GM21367 (cell line): ENCODE results near the gene TEKTIP1.
"Not testable (repeated sequence)": the region's sequence is repeated elsewhere in the genome, so short reads cannot be mapped to it uniquely, and the experiment has no call there.

Experiments used
- ATAC-seq: cut with Tn5 transposase; IDR thresholded peaks from one replicate; pipeline ENCODE4 v1.9.1; 2021; ENCODE audit not compliant: unreplicated experiment

TEKTIP1 gene

DNA sequence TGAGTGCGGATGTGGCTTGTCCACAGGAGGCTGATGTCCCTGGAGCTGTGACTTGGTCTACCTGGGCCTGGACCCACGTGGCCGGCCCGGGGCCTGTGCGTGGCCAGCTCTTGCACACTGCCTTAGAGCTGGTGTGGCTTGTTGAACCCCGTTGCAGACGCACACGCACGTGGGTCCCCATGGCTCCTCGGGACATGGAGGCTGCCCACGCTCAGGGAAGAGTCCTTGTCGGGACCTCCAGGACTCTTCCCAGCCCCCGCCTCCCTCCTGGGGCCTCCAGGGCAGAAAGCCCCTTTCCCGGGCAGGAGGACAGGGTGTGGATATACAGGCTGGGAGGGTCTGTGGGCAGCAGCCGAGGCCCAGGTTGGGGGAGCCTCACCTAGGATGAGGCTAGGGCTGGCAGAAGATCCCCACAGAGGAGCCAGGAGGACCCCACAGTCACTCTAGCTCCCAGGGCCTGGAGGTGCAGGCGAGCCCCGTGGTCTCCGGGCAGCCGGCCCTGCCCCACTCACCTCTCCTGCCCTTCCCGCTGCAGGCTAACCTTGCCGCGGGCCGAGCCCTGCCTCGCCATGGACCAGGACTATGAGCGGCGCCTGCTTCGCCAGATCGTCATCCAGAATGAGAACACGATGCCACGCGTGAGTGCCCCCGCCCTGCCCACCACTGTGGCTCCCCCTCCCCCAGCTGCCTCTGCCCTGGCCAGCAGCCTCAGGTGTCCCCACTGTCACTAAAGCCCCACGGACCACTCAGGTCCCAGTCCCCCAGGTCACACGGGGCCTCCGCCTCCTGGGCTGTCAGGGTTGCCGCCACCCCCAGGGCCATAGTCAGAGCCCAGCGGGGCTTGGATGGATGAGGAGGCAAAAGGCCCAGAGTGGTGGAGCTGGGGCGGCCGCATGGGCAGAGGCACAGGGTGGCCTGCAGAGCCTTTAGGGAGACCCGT is 16.3 kb upstream of the TEKTIP1 start:
- ATAC-seq, result no peak

DNA sequence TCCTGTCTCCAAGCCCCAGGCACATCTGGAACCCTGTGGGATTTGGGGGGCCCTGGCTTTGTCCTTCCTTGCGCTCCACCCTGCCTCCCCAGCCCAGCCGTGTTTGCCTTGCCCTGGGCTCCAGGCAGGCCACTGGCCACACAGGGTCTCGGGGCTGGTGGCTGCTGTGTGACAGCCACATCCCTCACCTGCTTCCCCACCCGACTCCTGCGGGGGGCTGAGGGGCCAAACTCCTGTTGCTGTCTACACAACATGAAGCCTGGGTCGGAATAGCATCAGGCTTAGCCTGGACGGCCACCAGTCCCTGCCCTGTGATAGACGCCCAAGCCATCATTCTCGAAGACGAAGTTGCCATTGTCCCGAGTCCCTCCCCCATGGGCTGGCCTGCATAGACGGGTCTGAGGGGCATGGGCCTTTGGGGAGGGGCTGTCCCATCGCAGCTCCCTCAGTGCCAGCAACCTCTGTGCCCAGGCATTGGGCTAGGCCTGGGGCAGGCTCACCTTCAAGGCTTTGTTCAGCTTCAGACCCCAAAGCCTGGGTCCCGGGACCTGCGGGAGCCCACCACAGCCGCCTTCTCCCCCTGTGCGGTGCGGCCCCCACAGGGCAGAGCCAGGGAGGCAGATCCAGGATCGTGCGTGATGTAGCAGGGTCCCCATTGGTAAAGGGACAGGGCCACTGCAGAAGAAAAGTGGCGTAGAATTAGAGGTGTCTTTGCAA is 15.5 kb upstream of the TEKTIP1 start:
- no peak for ATAC-seq

- ATAC-seq, result no peak
Measured at GRCh38 chr19:3524078-3524842, 14.7 kb upstream of the TEKTIP1 start.

- ATAC-seq, result no peak
Measured at GRCh38 chr19:3524904-3525451, 14.0 kb upstream of the TEKTIP1 start.

DNA sequence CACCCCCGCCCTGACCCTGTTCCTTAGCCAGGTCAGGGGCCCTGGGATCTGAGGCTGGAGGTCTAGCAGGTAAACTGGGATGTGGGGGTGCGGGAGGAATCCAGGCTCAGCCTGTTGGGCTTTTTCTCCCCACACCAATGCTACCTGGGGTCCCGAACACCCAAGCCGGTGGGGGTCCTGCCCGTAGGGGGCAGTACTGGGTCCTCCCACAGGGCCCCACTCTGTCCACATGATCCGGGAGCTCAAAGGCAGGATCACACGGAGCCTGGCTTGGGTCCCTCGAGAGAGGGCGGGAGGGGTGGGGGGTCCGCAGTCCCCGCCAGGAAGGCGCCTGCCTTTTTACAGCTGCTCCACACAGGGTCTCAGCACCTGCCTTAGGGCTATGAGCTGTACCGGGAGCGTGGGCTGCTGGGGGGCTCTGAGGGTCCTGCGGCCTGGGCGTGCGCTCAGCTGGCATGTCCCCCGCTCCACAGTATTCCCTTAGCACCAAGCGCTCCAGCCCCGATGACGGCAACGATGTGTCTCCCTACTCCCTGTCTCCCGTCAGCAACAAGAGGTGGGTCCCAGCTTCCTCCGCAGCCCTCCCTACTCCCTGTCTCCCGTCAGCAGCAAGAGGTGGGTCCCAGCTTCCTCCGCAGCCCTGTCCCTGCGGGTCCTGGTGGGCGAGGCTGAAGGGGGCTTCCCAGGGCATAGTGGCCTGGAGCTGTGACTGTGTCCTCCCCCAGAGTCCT is 12.3 kb upstream of the TEKTIP1 start:
- ATAC-seq, result no peak

DNA sequence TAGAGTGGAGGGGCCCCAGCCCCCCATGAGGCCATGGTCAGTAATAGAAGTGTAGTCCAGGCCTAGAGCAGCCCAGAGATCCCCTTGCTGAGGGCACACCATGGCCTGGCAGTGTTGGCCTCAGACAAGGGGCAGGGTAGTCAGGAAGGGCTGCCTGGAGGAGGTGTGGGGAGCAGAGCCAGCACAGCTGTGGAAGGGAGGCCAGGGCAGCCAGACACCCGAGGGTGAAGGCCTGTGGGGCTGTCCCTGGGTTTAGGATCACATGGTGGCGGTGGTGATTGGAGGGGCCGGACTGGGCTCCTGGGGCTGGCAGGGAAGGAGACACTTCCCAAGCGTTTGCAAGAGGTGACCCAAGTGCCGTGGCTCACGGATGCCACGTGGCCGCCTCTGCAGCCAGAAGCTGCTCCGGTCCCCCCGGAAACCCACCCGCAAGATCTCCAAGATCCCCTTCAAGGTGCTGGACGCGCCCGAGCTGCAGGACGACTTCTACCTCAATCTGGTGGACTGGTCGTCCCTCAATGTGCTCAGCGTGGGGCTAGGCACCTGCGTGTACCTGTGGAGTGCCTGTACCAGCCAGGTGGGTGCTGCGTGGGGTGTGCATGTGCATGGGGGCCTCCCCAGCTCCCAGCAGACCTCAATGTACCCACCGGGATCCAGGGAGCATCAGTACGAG is 11.6 kb upstream of the TEKTIP1 start:
- no peak for ATAC-seq

- no peak for ATAC-seq
Measured at GRCh38 chr19:3528080-3528479, 10.9 kb upstream of the TEKTIP1 start.

DNA sequence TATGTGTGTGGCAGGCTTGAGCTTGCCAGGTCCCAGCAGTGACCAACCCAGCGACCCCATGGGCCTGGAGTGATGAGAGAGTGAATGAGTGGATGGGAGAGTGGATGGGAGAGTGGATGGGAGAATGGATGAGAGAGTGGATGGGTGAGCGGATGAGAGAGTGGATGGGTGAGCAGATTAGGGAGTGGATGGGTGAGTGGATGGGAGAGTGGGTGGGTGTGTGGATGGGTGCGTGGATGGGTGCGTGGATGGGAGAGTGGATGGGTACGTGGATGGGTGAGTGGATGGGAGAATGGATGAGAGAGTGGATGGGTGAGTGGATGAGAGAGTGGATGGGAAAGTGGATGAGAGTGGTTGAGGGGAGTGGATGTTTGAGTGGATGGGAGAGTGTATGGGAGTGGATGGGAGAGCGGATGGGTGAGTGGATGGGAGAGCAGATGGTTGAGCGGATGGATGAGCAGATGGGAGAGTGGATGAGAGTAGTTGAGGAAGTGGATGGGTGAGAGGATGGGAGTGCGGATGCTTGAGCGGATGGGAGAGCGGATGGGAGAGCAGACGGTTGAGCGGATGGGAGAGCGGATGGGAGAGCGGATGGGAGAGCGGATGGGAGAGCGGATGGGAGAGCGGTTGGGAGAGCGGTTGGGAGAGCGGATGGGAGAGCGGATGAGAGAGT is 10.3 kb upstream of the TEKTIP1 start:
- no peak for ATAC-seq

DNA sequence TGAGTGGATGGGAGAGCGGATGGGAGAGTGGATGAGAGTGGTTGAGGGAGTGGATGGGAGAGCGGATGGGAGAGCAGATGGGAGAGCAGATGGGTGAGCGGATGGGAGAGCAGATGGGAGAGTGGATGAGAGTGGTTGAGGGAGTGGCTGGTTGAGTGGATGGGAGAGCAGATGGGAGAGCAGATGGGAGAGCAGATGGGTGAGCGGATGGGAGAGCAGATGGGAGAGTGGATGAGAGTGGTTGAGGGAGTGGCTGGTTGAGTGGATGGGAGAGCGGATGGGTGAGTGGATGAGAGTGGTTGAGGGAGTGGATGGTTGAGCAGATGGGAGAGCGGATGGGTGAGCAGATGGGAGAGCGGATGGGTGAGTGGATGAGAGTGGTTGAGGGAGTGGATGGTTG is 9.7 kb upstream of the TEKTIP1 start:
- not testable (repeated sequence) for ATAC-seq

- no peak for ATAC-seq
Measured at GRCh38 chr19:3530389-3530788, 8.6 kb upstream of the TEKTIP1 start.

DNA sequence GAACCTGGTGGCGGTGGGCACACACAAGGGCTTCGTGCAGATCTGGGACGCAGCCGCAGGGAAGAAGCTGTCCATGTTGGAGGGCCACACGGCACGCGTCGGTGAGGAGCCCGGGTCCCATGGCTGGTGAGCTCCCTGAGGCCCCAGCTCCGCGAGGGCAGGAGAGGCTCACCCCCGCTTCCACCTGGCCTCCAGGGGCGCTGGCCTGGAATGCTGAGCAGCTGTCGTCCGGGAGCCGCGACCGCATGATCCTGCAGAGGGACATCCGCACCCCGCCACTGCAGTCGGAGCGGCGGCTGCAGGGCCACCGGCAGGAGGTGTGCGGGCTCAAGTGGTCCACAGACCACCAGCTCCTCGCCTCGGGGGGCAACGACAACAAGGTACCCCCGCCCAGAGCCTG is 7.3 kb upstream of the TEKTIP1 start:
- ATAC-seq, result no peak

GRCh38 chr19:3532154-3532786 is 6.7 kb upstream of the TEKTIP1 start:
- no peak for ATAC-seq

DNA sequence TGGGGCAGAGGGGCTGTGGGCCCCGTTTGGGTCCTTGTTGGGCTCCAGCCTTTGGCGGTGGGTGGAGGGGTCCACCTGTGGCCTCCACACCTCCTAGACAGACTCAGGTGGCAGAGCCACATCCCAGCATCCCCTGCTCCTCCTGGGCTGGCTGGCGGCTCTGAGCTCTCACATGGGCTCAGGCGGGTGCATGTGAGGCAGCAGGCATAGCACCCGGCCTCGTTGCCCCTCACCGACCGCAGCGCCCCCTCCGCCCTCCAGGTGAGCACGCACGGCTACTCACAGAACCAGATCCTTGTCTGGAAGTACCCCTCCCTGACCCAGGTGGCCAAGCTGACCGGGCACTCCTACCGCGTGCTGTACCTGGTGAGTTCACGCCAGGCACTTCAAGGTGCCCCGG is 5.9 kb upstream of the TEKTIP1 start:
- no peak for ATAC-seq

GRCh38 chr19:3533563-3534216 is 5.3 kb upstream of the TEKTIP1 start:
- no peak for ATAC-seq

- ATAC-seq, result no peak
Measured at GRCh38 chr19:3534375-3535234, 4.4 kb upstream of the TEKTIP1 start.

DNA sequence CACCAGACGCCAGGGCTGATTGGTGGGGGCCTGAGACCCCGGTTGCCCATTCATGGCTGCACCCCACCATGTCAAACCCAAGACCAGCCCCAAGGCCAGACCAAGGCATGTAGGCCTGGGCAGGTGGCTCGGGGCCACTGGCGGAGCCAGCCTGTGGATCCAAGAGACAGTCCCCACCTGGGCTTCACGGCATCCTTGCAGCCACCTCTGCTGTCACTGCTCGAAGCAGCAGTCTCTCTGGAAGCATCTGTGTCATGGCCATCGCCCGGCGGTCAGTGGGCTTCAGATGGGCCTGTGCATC is 3.8 kb upstream of the TEKTIP1 start:
- no peak for ATAC-seq

DNA sequence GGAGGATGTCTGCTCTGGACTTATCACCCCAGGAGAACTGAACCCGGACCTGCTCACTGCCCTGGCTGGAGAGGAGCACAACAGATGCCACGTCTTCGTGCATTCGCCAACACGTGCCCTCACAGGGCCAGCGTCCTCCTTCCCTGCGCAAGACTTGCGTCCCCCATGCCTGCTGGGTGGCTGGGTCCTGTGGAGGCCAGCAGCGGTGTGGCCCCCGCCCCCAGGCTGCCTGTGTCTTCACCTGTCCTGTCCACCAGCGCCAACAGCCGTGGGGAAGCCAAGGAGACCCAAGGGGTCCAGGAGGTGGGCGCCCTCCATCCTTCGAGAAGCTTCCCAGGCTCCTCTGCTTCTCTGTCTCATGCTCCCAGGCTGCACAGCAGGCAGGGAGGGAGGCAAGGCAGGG is 3.4 kb upstream of the TEKTIP1 start:
- no peak for ATAC-seq

GRCh38 chr19:3535981-3536380 is 3.0 kb upstream of the TEKTIP1 start:
- no peak for ATAC-seq
